Measurements from ENCODE around the gene TESK2.
A peak's percentile ranks its signal among the peaks of the same experiment; 100 is the strongest.
"Not testable (repeated sequence)": the region's sequence is repeated elsewhere in the genome, so short reads cannot be mapped to it uniquely, and the experiment has no call there.

Gene TESK2

DNA sequence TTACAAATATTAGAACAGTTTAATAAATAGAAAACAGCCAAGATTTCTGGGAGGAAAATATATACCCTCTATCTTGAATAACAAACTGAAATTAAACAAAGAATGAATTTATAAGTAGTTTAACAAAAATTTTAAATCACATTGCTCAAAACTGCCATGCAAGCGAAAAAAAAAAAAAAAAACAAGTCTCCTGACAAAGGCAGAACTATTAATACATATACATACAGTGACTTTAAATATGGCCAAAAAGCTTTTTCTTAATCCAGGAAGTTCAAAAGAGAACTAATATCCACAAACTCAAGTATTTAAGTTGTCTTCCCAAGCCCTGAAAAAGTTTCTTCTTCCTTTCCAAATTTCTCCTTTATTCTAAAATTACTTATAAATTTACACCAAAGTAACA is 87.2 kb downstream of the TESK2 start:
- peaks cover under 1% of the 10 kb centered on the region for H3K4me1 ChIP-seq (ENCODE audit: control insufficient read depth, insufficient read depth, low read length)
- H3K4me3 ChIP-seq (ENCODE audit: low read length), result no peak overlapping the region
- no peaks in the 10 kb centered on the region for H3K36me3 ChIP-seq (ENCODE audit: control insufficient read depth, insufficient read depth, low read length, severe bottlenecking)
- no peak overlapping the region for H3K9ac ChIP-seq (ENCODE audit: low read length)
- no peaks in the 10 kb centered on the region for H3K9me3 ChIP-seq (ENCODE audit: control insufficient read depth, low read length)
- DNase-seq (ENCODE audit: low read depth), result no peak
- H3K27me3 ChIP-seq (replicated peaks; ENCODE audit: control insufficient read depth, insufficient read depth, low read length), result no peaks in the 10 kb centered on the region

DNA sequence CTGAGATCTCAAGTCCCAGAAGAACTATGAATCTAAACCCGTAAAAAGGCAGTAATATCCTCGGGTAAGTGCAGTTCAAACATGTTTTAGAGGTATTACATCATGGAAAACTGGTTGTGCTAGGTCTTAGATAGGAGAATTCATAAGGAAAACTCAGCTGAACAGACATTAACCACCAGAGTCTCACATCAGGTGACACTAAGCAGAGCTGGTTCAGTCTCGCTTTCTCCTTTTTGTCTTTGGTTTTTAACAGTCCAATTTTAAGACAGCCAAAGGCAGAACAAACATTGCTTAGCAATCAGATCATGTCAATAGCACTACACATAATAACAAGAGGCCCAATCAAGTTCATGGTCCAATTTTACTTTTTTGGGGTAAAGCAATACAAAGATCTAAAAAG is 87.7 kb downstream of the TESK2 start:
- no peak overlapping the region for H3K4me3 ChIP-seq (ENCODE audit: low read length)
- H3K27me3 ChIP-seq (replicated peaks; ENCODE audit: control insufficient read depth, insufficient read depth, low read length), result no peaks in the 10 kb centered on the region
- no peaks in the 10 kb centered on the region for H3K9me3 ChIP-seq (ENCODE audit: control insufficient read depth, low read length)
- no peak overlapping the region for H3K9ac ChIP-seq (ENCODE audit: low read length)
- no peaks in the 10 kb centered on the region for H3K4me1 ChIP-seq (ENCODE audit: control insufficient read depth, insufficient read depth, low read length)
- no peaks in the 10 kb centered on the region for H3K36me3 ChIP-seq (ENCODE audit: control insufficient read depth, insufficient read depth, low read length, severe bottlenecking)
- DNase-seq (ENCODE audit: low read depth), result no peak

- no peaks in the 10 kb centered on the region for H3K27me3 ChIP-seq (replicated peaks; ENCODE audit: control insufficient read depth, insufficient read depth, low read length)
- H3K9ac ChIP-seq (ENCODE audit: low read length), result no peak overlapping the region
- no peaks in the 10 kb centered on the region for H3K36me3 ChIP-seq (ENCODE audit: control insufficient read depth, insufficient read depth, low read length, severe bottlenecking)
- no peak for DNase-seq (ENCODE audit: low read depth)
- no peaks in the 10 kb centered on the region for H3K9me3 ChIP-seq (ENCODE audit: control insufficient read depth, low read length)
- no peak overlapping the region for H3K4me3 ChIP-seq (ENCODE audit: low read length)
- no peaks in the 10 kb centered on the region for H3K4me1 ChIP-seq (ENCODE audit: control insufficient read depth, insufficient read depth, low read length)
These were observed 89.4 kb downstream of the TESK2 start for GRCh38 chr1:45401524-45401923.

DNA sequence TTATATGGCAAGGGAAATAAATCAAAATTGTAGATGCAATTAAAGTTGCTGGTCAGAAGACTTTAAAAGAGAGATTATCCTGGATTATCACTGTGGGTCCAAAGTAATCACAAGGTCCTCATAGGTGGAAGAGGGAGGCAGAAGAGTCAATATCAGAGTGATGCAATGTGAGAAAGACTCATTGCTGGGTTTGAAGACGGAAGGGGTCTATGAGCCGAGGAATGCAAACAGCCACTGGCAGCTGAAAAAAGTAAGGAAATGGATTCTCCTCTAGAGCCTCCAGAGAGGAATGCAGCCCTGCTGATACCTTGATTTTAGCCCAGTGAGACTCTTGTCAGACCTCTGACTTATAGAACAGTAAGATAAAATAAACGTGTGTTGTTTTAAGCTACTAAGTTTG is 90.9 kb downstream of the TESK2 start:
- H3K9ac ChIP-seq (ENCODE audit: low read length), result no peak overlapping the region
- no peak overlapping the region for H3K4me3 ChIP-seq (ENCODE audit: low read length)
- no peak for DNase-seq (ENCODE audit: low read depth)
- H3K9me3 ChIP-seq (ENCODE audit: control insufficient read depth, low read length), result no peaks in the 10 kb centered on the region
- H3K4me1 ChIP-seq (ENCODE audit: control insufficient read depth, insufficient read depth, low read length), result no peaks in the 10 kb centered on the region
- H3K36me3 ChIP-seq (ENCODE audit: control insufficient read depth, insufficient read depth, low read length, severe bottlenecking), result no peaks in the 10 kb centered on the region
- H3K27me3 ChIP-seq (replicated peaks; ENCODE audit: control insufficient read depth, insufficient read depth, low read length), result no peaks in the 10 kb centered on the region

GRCh38 chr1:45397285-45397684 is 93.7 kb downstream of the TESK2 start:
- Histone ChIP-seq H3K27me3 (replicated peaks; ENCODE audit: control insufficient read depth, insufficient read depth, low read length) (no peaks in the 10 kb centered on the region), H3K4me3 (ENCODE audit: low read length) (no peak overlapping the region), H3K9me3 (ENCODE audit: control insufficient read depth, low read length) (no peaks in the 10 kb centered on the region), H3K4me1 (ENCODE audit: control insufficient read depth, insufficient read depth, low read length) (peaks cover 4% of the 10 kb centered on the region), H3K36me3 (ENCODE audit: control insufficient read depth, insufficient read depth, low read length, severe bottlenecking) (no peaks in the 10 kb centered on the region), H3K9ac (ENCODE audit: low read length) (no peak overlapping the region)
- DNase-seq (ENCODE audit: low read depth), result no peak

- Histone ChIP-seq H3K9ac (ENCODE audit: low read length) (no peak overlapping the region), H3K27me3 (replicated peaks; ENCODE audit: control insufficient read depth, insufficient read depth, low read length) (no peaks in the 10 kb centered on the region), H3K4me1 (ENCODE audit: control insufficient read depth, insufficient read depth, low read length) (peaks cover 4% of the 10 kb centered on the region), H3K4me3 (ENCODE audit: low read length) (no peak overlapping the region), H3K36me3 (ENCODE audit: control insufficient read depth, insufficient read depth, low read length, severe bottlenecking) (no peaks in the 10 kb centered on the region), H3K9me3 (ENCODE audit: control insufficient read depth, low read length) (no peaks in the 10 kb centered on the region)
- no peak for DNase-seq (ENCODE audit: low read depth)
These were observed 95.4 kb downstream of the TESK2 start for GRCh38 chr1:45395582-45395981.

GRCh38 chr1:45395051-45395450 is 95.9 kb downstream of the TESK2 start:
- no peak overlapping the region for H3K9ac ChIP-seq (ENCODE audit: low read length)
- no peak overlapping the region for H3K4me3 ChIP-seq (ENCODE audit: low read length)
- H3K4me1 ChIP-seq (ENCODE audit: control insufficient read depth, insufficient read depth, low read length), result peaks cover 4% of the 10 kb centered on the region
- no peaks in the 10 kb centered on the region for H3K36me3 ChIP-seq (ENCODE audit: control insufficient read depth, insufficient read depth, low read length, severe bottlenecking)
- H3K27me3 ChIP-seq (replicated peaks; ENCODE audit: control insufficient read depth, insufficient read depth, low read length), result no peaks in the 10 kb centered on the region
- no peaks in the 10 kb centered on the region for H3K9me3 ChIP-seq (ENCODE audit: control insufficient read depth, low read length)
- no peak for DNase-seq (ENCODE audit: low read depth)

DNA sequence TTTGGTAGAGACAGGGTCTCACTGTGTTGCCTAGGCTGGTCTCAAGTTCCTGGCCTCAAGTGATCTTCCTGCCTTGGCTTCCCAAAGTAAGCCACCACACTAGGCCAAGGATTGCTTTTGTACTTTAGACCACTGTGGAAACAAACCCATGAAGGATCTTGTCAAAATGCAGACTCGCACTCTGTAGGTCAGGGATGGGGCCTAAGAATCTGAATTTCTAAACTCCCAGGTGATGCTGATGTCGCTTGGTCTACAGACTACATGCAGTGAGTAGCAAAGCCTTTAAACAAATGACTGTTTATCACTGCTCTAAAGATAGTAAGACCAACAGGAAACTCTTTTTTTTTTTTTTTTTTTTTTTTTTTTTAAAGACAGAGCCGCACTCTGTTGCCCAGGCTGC is 96.6 kb downstream of the TESK2 start:
- no peak overlapping the region for H3K9ac ChIP-seq (ENCODE audit: low read length)
- H3K4me1 ChIP-seq (ENCODE audit: control insufficient read depth, insufficient read depth, low read length), result peaks cover 4% of the 10 kb centered on the region
- no peaks in the 10 kb centered on the region for H3K36me3 ChIP-seq (ENCODE audit: control insufficient read depth, insufficient read depth, low read length, severe bottlenecking)
- no peak overlapping the region for H3K4me3 ChIP-seq (ENCODE audit: low read length)
- H3K9me3 ChIP-seq (ENCODE audit: control insufficient read depth, low read length), result no peaks in the 10 kb centered on the region
- no peak for DNase-seq (ENCODE audit: low read depth)
- H3K27me3 ChIP-seq (replicated peaks; ENCODE audit: control insufficient read depth, insufficient read depth, low read length), result no peaks in the 10 kb centered on the region

- Histone ChIP-seq H3K9me3 (ENCODE audit: control insufficient read depth, low read length) (no peaks in the 10 kb centered on the region), H3K36me3 (ENCODE audit: control insufficient read depth, insufficient read depth, low read length, severe bottlenecking) (no peaks in the 10 kb centered on the region), H3K27me3 (replicated peaks; ENCODE audit: control insufficient read depth, insufficient read depth, low read length) (no peaks in the 10 kb centered on the region), H3K4me3 (ENCODE audit: low read length) (no peak overlapping the region), H3K4me1 (ENCODE audit: control insufficient read depth, insufficient read depth, low read length) (peaks cover 4% of the 10 kb centered on the region), H3K9ac (ENCODE audit: low read length) (no peak overlapping the region)
- DNase-seq (ENCODE audit: low read depth), result peak; percentile 26
These were observed 97.2 kb downstream of the TESK2 start for GRCh38 chr1:45393718-45394302.

DNA sequence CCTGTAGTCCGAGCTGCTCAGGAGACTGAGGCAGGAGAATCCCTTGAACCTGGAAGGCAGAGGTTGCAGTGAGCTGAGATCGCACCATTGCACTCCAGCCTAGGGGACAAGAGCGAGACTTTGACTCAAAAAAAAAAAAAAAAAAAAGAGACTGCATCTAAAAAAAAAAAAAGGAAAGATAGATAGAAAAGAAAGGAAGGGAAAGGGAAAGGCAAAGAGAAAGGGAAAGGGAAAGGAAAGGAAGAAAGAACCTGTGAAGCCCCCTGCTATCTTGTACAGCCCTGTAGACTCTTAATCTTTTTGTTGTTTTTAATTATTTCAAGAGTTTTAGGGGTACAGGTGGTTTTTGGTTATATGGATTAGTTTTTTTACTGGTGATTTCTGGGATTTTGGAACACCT is 104.7 kb downstream of the TESK2 start:
- DNase-seq (ENCODE audit: low read depth), result no peak
- no peaks in the 10 kb centered on the region for H3K9me3 ChIP-seq (ENCODE audit: control insufficient read depth, low read length)
- no peak overlapping the region for H3K9ac ChIP-seq (ENCODE audit: low read length)
- no peak overlapping the region for H3K4me3 ChIP-seq (ENCODE audit: low read length)
- H3K27me3 ChIP-seq (replicated peaks; ENCODE audit: control insufficient read depth, insufficient read depth, low read length), result no peaks in the 10 kb centered on the region
- H3K4me1 ChIP-seq (ENCODE audit: control insufficient read depth, insufficient read depth, low read length), result no peaks in the 10 kb centered on the region
- H3K36me3 ChIP-seq (ENCODE audit: control insufficient read depth, insufficient read depth, low read length, severe bottlenecking), result no peaks in the 10 kb centered on the region

- H3K9ac ChIP-seq (ENCODE audit: low read length), result no peak overlapping the region
- no peaks in the 10 kb centered on the region for H3K27me3 ChIP-seq (replicated peaks; ENCODE audit: control insufficient read depth, insufficient read depth, low read length)
- H3K4me1 ChIP-seq (ENCODE audit: control insufficient read depth, insufficient read depth, low read length), result no peaks in the 10 kb centered on the region
- no peaks in the 10 kb centered on the region for H3K36me3 ChIP-seq (ENCODE audit: control insufficient read depth, insufficient read depth, low read length, severe bottlenecking)
- H3K9me3 ChIP-seq (ENCODE audit: control insufficient read depth, low read length), result no peaks in the 10 kb centered on the region
- no peak overlapping the region for H3K4me3 ChIP-seq (ENCODE audit: low read length)
- DNase-seq (ENCODE audit: low read depth), result no peak
These were observed 105.7 kb downstream of the TESK2 start for GRCh38 chr1:45385302-45385701.

DNA sequence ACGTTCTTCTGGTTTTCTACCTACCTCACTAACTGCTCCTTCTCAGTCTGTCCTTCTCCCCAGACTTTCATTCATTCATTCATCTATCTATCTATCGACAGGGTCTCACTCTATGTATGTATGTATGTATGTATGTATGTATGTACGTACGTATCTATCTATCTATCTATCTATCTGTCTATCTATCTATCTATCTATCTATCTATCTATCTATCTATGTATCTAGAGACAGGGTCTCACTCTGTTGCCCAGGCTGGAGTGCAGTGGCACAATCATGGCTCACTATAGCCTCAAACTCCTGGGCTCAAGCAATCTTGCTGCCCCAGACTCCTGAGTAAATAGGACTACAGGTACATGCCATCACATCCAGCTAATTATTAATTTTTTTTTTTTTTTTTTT is 106.8 kb downstream of the TESK2 start:
- not testable (repeated sequence) for DNase-seq (ENCODE audit: low read depth); H3K27me3 ChIP-seq (replicated peaks; ENCODE audit: control insufficient read depth, insufficient read depth, low read length); H3K9ac ChIP-seq (ENCODE audit: low read length); H3K9me3 ChIP-seq (ENCODE audit: control insufficient read depth, low read length); H3K4me3 ChIP-seq (ENCODE audit: low read length); H3K4me1 ChIP-seq (ENCODE audit: control insufficient read depth, insufficient read depth, low read length); H3K36me3 ChIP-seq (ENCODE audit: control insufficient read depth, insufficient read depth, low read length, severe bottlenecking)
